Breast epithelium (tissue), 4 donors: Measurements from ENCODE around the gene OR10J1. TPM values are rescaled to one million over a fixed set of nuclear protein-coding genes. Genes with fewer than 3 reads are reported as not detected.

Source experiments
- DNase-seq, 2 donors: peaks; one replicate each; pipeline ENCODE4 v3.0.0-alpha.2; 2019; ENCODE audit warnings: low spot score in 2 of 2
- H3K27ac ChIP-seq, 2 donors: fragments of 200-600 bp; sonication (generic) in 1 of 2; one replicate each; pipeline ENCODE4 v1.5.1; 2016 to 2019; ENCODE audit warnings: mild to moderate bottlenecking in 1 of 2
- H3K27me3 ChIP-seq, 2 donors: fragments of 200-600 bp; sonication (generic) in 1 of 2; one replicate each; pipeline versions ENCODE4 v1.5.1 to v1.6.0; 2017 to 2019; ENCODE audit warnings: control low read depth in 1 of 2, mild to moderate bottlenecking in 1 of 2
- H3K36me3 ChIP-seq: fragments of 200-600 bp; one replicate; pipeline ENCODE4 v1.5.1; 2019
- H3K4me1 ChIP-seq, 2 donors: fragments of 200-600 bp; sonication (generic); one replicate each; pipeline ENCODE4 v1.5.1; 2016 to 2019; ENCODE audit warnings: control low read depth in 1 of 2
- H3K4me3 ChIP-seq, 3 donors: fragments of 200-600 bp; sonication (generic); 1 replicate in 2 of 3; 2 replicates in 1 of 3; pipeline ENCODE4 v1.5.1; 2016 to 2019; ENCODE audit warnings: mild to moderate bottlenecking in 3 of 3, moderate library complexity in 2 of 3
- H3K9me3 ChIP-seq, 2 donors: fragments of 200-600 bp; sonication (generic) in 1 of 2; one replicate each; pipeline ENCODE4 v1.5.1; 2016 to 2019; ENCODE audit warnings: control low read depth in 1 of 2
- CTCF ChIP-seq, 3 donors: fragments of 450-650 bp; IDR thresholded peaks; one replicate each; pipeline ENCODE4 v1.5.1; 2016 to 2017; ENCODE audit warnings: antibody characterized with exemption in 3 of 3, mild to moderate bottlenecking in 3 of 3, moderate library complexity in 3 of 3
- POLR2A ChIP-seq: fragments of 450-650 bp; IDR thresholded peaks from one replicate; pipeline ENCODE4 v1.6.1; 2016; ENCODE audit warnings: antibody characterized with exemption, mild to moderate bottlenecking, moderate library complexity
- POLR2AphosphoS5 ChIP-seq, 3 donors: sonication (generic); formaldehyde crosslinking; IDR thresholded peaks; one replicate each; pipeline ENCODE4 v1.6.1; 2017; ENCODE audit warnings: antibody characterized with exemption in 3 of 3
- intact Hi-C: fragments of 100-400 bp; cut with DNase I; formaldehyde crosslinking; loops from one replicate; pipeline ENCODE4 v1.15.1; 2023; ENCODE audit warnings: low total_unique reads
- total RNA-seq, 3 donors: library from RNA; depleted of rRNA; stranded (reverse); fragments of >200 nt; gene quantifications; one replicate each; pipeline ENCODE4 v1.1.0, GENCODE V29; 2016

OR10J1 gene
- total RNA-seq, 3 donors from 2014 or later, result not detected

GRCh38 chr1:159465191-159465603 lies 25.7 kb downstream of the OR10J1 start:
- H3K27ac ChIP-seq, result no peak overlapping the region
- no peak overlapping the region for H3K4me3 ChIP-seq
- H3K27me3 ChIP-seq, result no peaks in the 10 kb centered on the region
- TF ChIP-seq POLR2A (no peak), POLR2AphosphoS5 (IDR thresholded peaks at IDR 0.05) (no peak), CTCF (IDR thresholded peaks at IDR 0.05) (no peak)
- DNase-seq, result no peak
- intact Hi-C loops, result no loop called here
- no peaks in the 10 kb centered on the region for H3K4me1 ChIP-seq
- no peaks in the 10 kb centered on the region for H3K36me3 ChIP-seq
- peaks cover 0 to 18% of the 10 kb centered on the region in 2 donors for H3K9me3 ChIP-seq

- Histone ChIP-seq H3K4me1 (no peaks in the 10 kb centered on the region), H3K9me3 (no peaks in the 10 kb centered on the region), H3K27me3 (no peaks in the 10 kb centered on the region), H3K36me3 (no peaks in the 10 kb centered on the region), H3K27ac (no peak overlapping the region), H3K4me3 (no peak overlapping the region)
- intact Hi-C loops, result no loop called here
- no peak for DNase-seq
- TF ChIP-seq POLR2AphosphoS5 (IDR thresholded peaks at IDR 0.05), result no peak
- TF ChIP-seq POLR2A, result no peak
- no peak for TF ChIP-seq CTCF (IDR thresholded peaks at IDR 0.05)
These were observed 28.8 kb downstream of the OR10J1 start for GRCh38 chr1:159468321-159468720.

GRCh38 chr1:159469921-159470533 lies 30.5 kb downstream of the OR10J1 start:
- Histone ChIP-seq H3K9me3 (no peaks in the 10 kb centered on the region), H3K36me3 (no peaks in the 10 kb centered on the region), H3K27ac (no peak overlapping the region), H3K4me3 (no peak overlapping the region), H3K4me1 (no peaks in the 10 kb centered on the region), H3K27me3 (no peaks in the 10 kb centered on the region)
- intact Hi-C loops, result no loop called here
- no peak for TF ChIP-seq POLR2A
- no peak for TF ChIP-seq POLR2AphosphoS5 (IDR thresholded peaks at IDR 0.05)
- TF ChIP-seq CTCF (IDR thresholded peaks at IDR 0.05), result no peak
- no peak for DNase-seq

- no peaks in the 10 kb centered on the region for H3K4me1 ChIP-seq
- no peaks in the 10 kb centered on the region for H3K9me3 ChIP-seq
These were observed 33.8 kb downstream of the OR10J1 start for GRCh38 chr1:159473335-159473734.

More at GRCh38 chr1:159473335-159473734, 33.8 kb downstream of the OR10J1 start:
- DNase-seq, result no peak
- no peaks in the 10 kb centered on the region for H3K27me3 ChIP-seq
- no peaks in the 10 kb centered on the region for H3K36me3 ChIP-seq
- no peak overlapping the region for H3K27ac ChIP-seq
- intact Hi-C loops, result no loop called here
- TF ChIP-seq POLR2A (no peak), POLR2AphosphoS5 (IDR thresholded peaks at IDR 0.05) (no peak), CTCF (IDR thresholded peaks at IDR 0.05) (no peak)
- H3K4me3 ChIP-seq, result no peak overlapping the region
